Amygdala (tissue), 56 donors: ENCODE results near the gene OR5C1.
"Not testable (repeated sequence)": the region's sequence is repeated elsewhere in the genome, so short reads cannot be mapped to it uniquely, and the experiment has no call there.

ENCODE experiments used
- DNase-seq, 56 donors: peaks; one replicate each; lab custom pipeline; 2025; lab: John Stamatoyannopoulos, UW

The OR5C1 gene

GRCh38 chr9:122810306-122810946, 21.7 kb downstream of the OR5C1 start:
- DNase-seq = peak in 52 of 56 donors; percentile 3 to 85 (median 51)

DNA sequence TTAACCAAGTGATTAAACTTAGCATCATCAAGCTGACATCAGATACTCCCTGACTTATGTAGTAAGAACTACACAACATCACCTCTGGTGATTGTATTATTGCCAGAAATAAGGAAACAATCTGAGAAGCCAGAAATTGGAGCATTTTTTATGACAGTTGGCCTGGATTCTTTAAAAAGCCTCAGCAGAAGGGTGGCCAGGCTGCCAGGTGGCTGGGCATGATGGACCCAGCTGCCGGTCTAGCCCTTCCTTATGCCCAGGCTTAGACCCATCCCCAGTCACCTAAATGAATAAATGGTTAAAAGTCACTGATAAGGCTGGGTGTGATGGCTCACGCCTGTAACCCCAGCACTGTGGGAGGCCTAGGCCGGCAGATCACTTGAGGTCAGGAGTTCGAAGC, 24.0 kb downstream of the OR5C1 start:
- DNase-seq = no peak

DNA sequence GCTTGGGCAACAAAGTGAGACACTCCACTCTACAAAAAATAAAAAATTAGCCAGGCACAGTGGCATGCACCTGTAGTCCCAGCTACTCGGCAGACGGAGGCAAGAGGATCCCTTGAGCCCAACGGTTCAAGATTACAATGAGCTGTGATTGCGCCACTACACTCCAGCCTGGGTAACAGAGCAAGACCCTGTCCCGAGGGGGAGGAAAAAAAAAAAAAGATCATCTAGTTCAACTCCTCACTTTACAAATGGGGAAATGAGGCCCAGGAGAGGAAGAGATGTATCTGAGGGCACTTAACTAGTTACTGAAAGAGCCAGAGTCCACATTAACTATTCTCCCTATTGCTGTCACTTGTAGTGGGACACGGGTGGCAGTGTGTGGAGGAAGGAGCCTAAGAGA, 25.8 kb downstream of the OR5C1 start:
- no peak for DNase-seq

DNA sequence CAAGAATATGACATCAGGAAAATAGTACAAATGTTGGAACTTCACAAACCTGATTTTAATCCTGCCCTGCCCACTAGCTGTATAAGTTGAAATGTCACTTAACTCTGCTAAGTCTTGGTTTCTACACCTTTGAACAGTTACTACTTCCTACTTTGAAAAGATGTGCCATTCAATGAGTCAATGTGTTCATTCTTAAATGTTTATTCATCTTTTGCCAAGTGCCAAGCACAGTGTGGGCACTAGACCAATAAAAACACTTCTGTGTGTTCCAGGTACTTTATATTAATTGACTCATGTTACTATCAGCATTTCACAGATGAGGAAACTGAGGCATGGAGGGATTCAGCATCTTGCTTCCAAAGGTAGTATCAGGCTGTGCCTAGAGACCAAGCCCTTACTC, 26.8 kb downstream of the OR5C1 start:
- no peak for DNase-seq

DNA sequence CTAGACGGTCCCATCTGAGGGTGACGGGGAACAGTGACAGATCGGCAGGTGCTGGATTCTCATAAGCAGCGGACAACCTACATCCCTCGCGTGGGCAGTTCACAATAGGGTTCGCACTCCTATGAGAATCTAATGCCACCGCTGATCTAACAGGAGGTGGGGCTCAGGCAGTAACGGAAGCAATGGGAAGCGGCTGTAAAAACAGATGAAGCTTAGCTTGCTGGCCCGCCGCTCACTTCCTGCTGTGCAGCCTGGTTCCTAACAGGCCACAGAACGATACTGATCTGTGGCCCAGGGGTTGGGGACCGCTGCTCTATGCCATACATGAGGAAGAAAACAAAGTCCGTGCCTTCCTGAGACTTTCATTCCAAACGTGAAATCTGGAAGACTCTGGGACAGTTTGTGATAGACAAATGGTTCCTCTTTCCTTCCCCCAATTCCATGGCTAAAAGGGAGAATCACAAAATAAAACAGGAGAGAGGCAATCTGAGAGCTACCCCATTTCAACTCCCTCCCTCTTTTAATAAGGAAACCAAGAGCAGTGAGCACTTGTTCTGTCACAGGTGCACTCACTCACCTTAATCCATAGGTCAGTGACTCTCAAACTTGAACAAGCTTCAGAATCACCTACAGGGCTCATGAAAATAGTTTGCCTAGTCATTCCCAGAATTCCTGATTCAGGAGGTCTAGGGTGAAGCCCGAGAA, 27.6 kb downstream of the OR5C1 start:
- peak in 3 of 56 donors; percentile 11 to 22 (median 14) for DNase-seq

GRCh38 chr9:122819326-122819725, 30.6 kb downstream of the OR5C1 start:
- no peak for DNase-seq

DNA sequence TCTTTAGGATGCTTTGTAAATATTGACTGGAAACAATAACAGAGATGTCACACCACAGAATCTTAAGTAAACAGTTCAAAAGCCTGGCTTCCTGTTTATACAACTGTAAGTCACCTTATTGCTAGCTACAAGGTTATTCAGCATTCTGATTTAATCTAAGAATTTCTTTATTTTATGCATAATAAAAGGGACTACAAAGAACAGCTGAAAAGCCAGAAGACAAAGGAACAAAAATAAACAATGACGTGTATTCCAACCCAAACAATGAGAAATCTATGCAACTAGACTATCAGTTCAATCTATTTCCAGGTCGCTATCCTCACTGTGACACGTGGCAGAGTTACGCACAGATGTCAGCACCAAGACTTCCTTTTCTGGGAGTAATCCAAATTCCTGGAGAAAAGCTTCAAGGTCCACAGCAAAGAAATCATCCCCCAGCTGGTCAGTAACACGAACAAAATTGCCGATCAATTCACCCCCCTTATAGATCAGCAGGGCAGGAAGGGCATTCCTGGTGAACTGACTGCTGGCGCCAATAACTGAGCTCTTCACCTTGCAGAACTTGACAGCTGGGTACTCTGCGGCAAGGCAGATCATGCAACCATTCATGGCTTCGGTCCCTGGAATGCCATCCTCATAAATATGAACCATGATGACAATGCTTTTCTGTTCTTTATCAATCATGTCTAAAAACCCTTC, 31.2 kb downstream of the OR5C1 start:
- peak in 2 of 56 donors; percentile 18 to 52 for DNase-seq

DNA sequence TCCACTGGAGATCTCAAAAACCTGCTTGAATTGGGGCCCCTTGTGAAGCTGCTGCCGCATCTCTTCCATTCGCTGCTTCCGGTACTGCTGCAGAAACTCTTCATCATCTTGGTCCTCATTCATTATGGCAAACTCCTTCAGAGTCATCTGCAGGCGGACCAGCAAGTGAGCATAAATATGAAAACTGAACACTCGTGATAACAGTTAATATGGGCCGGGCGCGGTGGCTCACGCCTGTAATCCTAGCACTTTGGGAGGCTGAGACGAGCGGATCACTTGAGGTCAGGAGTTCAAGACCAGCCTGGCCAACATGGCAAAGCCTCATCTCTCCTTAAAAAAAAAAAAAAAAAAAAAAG, 31.7 kb downstream of the OR5C1 start:
- DNase-seq = no peak

DNA sequence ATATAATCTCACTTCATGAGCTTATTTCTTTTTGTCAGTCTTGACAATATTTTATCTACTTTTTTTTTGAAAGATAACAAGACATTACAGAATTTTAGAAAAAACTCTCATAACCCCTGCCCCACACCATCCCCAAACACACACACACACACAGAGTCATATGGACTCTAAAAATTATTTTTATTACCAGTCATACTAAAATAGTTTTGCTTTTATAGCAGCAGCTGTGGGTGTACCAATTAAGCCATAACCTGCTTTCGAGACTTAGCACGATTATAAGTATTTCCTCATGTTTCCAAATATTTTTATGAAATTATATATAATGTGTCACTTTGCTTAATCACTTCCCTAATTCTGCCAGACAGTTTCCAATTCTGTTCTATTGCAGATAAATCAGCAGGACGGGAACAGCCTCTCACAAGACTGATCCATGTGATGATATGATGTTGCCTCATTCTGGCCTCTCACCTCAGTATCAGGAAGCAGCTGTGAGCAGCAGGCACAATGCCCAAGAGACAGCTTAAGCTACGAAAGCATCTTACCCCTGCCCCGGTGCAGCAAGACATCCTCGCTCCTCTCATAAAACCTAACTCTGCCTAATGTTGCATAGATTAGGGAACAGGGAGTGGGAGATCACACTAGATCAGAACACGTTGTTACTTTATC, 32.7 kb downstream of the OR5C1 start:
- peak in 2 of 56 donors; percentile 16 to 21 for DNase-seq

- no peak for DNase-seq
Measured at GRCh38 chr9:122822056-122822455, 33.3 kb downstream of the OR5C1 start.

DNA sequence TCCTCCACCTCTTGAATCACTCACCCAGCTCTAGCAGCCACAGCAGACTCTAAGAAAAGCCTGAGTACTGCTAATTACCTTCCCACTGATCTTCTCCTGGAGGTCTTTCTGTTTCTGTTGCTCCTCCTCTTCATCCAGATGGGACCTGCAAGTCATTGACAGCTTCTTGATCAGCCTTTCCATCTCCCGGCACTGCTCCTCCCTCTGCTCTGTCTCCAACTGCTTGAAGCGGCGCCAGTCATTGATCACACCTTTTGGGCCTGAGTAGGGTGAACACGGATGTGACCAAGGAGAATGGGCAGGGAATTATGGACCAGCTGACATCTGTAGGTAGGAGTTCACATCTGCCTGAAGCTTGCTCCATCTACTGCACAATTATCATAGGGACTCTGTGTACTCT, 34.2 kb downstream of the OR5C1 start:
- DNase-seq = no peak

DNA sequence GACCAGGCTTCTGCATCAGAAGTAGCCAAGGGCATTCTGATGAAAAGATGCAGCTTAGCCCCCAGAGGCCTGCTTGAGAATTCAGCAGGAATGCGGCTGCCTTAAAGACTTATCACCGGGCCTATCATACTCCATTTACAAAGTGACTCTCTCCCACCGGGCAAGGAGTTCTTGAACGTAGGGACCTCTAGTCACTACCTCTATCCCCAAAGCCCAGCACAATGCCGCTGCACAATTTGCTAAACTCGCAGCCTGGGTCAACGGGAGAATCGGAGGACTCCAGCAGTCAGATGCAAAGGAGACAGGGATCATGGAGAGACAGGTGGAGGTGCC, 39.0 kb downstream of the OR5C1 start:
- peak in 2 of 56 donors; percentile 39 to 40 for DNase-seq

DNA sequence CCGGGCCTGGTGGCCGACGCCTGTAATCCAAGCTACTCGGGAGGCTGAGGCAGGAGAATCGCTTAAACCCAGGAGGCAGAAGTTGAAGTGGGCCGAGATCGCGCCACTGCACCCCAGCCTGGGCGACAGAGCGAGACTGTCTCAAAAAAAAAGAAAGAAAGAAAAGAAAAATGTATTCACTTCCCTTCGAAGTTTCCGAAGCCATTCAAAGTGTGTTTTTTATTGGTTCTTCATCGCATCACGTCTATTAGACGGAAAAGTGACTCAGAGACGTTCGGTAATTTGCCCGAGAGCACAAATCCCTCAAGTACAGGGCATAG, 40.2 kb downstream of the OR5C1 start:
- not testable (repeated sequence) for DNase-seq

DNA sequence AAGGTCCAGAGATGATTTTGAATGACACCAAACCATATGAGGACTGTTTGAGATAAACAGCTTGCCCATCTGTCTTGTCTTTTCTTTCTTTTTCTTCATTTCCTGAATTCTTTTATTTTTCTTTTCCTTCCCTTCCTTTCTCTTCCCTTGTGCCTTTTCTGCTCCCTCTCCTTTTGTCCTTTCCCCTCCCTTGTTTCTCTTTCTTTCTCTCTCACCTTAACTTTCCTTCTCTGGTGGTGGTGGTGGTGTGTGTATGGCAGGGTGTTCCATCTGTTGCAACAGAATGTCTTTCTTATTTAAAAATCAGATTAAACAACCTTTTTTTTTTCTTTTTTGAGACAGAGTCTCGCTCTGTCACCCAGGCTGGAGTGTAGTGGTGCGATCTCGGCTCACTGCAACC, 43.5 kb downstream of the OR5C1 start:
- DNase-seq = no peak

- DNase-seq = no peak
Measured at GRCh38 chr9:122835313-122835731, 46.6 kb downstream of the OR5C1 start.

DNA sequence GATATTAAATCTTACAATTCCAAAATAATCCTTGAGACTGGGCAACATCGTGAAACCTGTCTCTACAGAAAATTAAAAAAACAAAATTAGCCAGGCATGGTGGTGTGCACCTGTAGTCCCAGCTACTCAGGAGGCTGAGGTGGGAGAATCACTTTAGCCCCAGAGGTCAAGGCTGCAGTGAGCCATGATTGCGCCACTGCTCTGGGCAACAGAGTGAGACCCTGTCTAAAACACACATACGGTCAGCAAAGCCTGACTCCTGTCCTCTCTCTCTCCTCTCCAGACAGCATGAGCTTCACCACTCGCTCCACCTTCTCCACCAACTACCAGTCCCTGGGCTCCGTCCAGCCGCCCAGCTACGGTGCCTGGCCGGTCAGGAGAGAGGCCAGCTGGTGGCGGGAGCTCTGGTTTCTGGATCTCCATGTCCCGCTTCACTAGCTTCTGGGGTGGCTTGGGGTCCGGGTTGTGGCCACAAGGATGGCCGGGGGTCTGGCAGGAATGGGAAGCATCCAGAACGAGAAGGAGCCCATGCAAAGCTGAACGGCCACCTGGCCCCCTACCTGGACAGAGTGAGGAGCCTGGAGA, 48.6 kb downstream of the OR5C1 start:
- DNase-seq = no peak

DNA sequence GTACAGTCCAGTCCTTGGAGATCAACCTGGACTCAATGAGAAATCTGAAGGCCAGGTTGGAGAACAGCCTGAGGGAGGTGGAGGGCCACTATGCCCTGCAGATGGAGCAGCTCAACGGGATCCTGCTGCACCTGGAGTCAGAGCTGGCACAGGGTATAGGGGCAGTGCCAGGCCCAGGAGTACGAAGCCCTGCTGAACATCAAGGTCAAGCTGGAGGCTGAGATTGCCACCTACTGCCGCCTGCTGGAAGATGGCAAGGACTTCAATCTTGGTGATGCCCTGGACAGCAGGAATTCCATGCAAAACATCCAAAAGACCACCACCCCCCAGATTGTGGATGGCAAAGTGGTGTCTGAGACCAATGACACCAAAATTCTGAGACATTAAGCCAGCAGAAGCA, 49.7 kb downstream of the OR5C1 start:
- DNase-seq = not testable (repeated sequence)
